ENCODE measurements around the gene ADAMTS16. TPM values are rescaled to one million over a fixed set of nuclear protein-coding genes. Genes with fewer than 3 reads are reported as not detected.

The ADAMTS16 gene
- total RNA-seq, 4 donors from 2014 or later, result 0.27 to 0.94 TPM; not detected in 2

DNA sequence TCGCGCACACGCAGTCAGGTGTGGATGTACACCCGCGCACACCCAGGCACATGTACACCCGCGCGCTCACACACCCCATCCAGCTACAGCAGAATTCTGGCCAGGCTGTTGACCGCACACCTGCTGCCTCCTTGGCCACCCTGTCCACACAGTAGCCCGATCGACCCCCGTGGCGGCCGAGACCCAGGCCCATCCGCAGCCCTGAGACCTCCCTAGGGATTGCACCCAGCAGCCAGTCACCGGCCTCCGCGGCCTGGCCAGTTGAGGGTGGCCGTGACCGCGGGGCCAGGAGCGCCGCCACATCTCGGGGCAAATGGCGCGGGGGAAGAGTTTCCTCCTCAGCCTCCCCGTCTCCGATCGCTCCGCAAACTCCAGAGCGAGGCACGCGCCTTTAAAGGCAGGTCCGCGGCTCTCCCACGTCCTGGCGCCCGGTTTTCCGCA is 774 bp upstream of the ADAMTS16 start:
- peak overlapping the region in 1 of 4 donors; percentile 37 for H3K27ac ChIP-seq
- peaks cover 0 to 24% (median 14%) of the 10 kb centered on the region in 3 donors for H3K4me1 ChIP-seq
- TF ChIP-seq EP300 (IDR thresholded peaks at IDR 0.05) (no peak), POLR2AphosphoS5 (IDR thresholded peaks at IDR 0.05) (no peak), POLR2A (IDR thresholded peaks at IDR 0.05) (no peak)
- TF ChIP-seq, protein P1, sequence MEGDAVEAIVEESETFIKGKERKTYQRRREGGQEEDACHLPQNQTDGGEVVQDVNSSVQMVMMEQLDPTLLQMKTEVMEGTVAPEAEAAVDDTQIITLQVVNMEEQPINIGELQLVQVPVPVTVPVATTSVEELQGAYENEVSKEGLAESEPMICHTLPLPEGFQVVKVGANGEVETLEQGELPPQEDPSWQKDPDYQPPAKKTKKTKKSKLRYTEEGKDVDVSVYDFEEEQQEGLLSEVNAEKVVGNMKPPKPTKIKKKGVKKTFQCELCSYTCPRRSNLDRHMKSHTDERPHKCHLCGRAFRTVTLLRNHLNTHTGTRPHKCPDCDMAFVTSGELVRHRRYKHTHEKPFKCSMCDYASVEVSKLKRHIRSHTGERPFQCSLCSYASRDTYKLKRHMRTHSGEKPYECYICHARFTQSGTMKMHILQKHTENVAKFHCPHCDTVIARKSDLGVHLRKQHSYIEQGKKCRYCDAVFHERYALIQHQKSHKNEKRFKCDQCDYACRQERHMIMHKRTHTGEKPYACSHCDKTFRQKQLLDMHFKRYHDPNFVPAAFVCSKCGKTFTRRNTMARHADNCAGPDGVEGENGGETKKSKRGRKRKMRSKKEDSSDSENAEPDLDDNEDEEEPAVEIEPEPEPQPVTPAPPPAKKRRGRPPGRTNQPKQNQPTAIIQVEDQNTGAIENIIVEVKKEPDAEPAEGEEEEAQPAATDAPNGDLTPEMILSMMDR (IDR thresholded peaks at IDR 0.05), result no peak
- H3K36me3 ChIP-seq, result no peaks in the 10 kb centered on the region
- H3K9me3 ChIP-seq, result no peaks in the 10 kb centered on the region
- peak; percentile 19 for ATAC-seq
- WGBS, 2 donors (ENCODE audit: low coverage in 1 of 2), result 84% methylated on average over 8 of the region's 39 CpGs; no CpG with 5 or more reads in 1 of the 2 donors
- peak overlapping the region in 1 of 2 donors; percentile 44 for H3K4me3 ChIP-seq
- peaks cover 55% of the 10 kb centered on the region for H3K27me3 ChIP-seq

GRCh38 chr5:5140479-5141338 is 579 bp downstream of the ADAMTS16 start:
- ATAC-seq, result no peak
- Histone ChIP-seq H3K4me1 (peaks cover 0 to 24% (median 14%) of the 10 kb centered on the region in 3 donors), H3K27ac (peak overlapping the region in 1 of 4 donors; percentile 37), H3K27me3 (peaks cover 62% of the 10 kb centered on the region), H3K9me3 (no peaks in the 10 kb centered on the region), H3K36me3 (no peaks in the 10 kb centered on the region), H3K4me3 (peak overlapping the region in 1 of 2 donors; percentile 44)
- WGBS, 2 donors (ENCODE audit: low coverage in 1 of 2), result 1 to 3% methylated on average over 16 of the region's 57 CpGs
- TF ChIP-seq, protein P1 (IDR thresholded peaks at IDR 0.05), result no peak
- TF ChIP-seq EP300 (IDR thresholded peaks at IDR 0.05) (no peak), POLR2A (IDR thresholded peaks at IDR 0.05) (no peak), POLR2AphosphoS5 (IDR thresholded peaks at IDR 0.05) (no peak)

DNA sequence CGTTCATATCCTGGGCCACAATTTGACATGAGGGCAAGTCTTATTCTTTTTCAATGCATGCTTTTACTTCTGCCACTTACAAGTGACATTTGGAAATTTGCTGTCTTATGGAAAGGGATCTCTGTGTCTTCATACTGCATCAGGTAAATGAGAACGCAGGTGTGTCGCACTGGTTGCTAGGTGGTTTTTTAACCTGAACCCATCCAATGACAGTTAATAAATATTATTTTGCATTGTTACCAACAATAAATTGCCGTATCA is 1.1 kb downstream of the ADAMTS16 start:
- Histone ChIP-seq H3K4me3 (peak overlapping the region in 1 of 2 donors; percentile 44), H3K27me3 (peaks cover 62% of the 10 kb centered on the region)
- 12 to 24% methylated on average over 4 of the region's 4 CpGs for WGBS, 2 donors (ENCODE audit: low coverage in 1 of 2)

GRCh38 chr5:5141625-5142525 is 1.7 kb downstream of the ADAMTS16 start:
- H3K4me1 ChIP-seq, result peaks cover 0 to 24% (median 14%) of the 10 kb centered on the region in 3 donors
- peaks cover 62% of the 10 kb centered on the region for H3K27me3 ChIP-seq
- peak overlapping the region in 1 of 2 donors; percentile 44 for H3K4me3 ChIP-seq
- no peaks in the 10 kb centered on the region for H3K9me3 ChIP-seq
- H3K27ac ChIP-seq, result no peak overlapping the region
- H3K36me3 ChIP-seq, result no peaks in the 10 kb centered on the region
- no peak for ATAC-seq
- 12 to 28% methylated on average over 4 to 6 of the region's 6 CpGs for WGBS, 2 donors (ENCODE audit: low coverage in 1 of 2)
- TF ChIP-seq POLR2AphosphoS5 (IDR thresholded peaks at IDR 0.05), result no peak
- no peak for TF ChIP-seq POLR2A (IDR thresholded peaks at IDR 0.05)
- TF ChIP-seq, protein P1 (IDR thresholded peaks at IDR 0.05), result peak in 3 of 4 experiments; percentile 71 to 80 (median 72)
- TF ChIP-seq EP300 (IDR thresholded peaks at IDR 0.05), result no peak

More for the DNA sequence above, 1.1 kb downstream of the ADAMTS16 start:
- Histone ChIP-seq H3K36me3 (no peaks in the 10 kb centered on the region), H3K27ac (no peak overlapping the region), H3K4me1 (peaks cover 0 to 24% (median 14%) of the 10 kb centered on the region in 3 donors), H3K9me3 (no peaks in the 10 kb centered on the region)
- no peak for ATAC-seq
- TF ChIP-seq, protein P1 (IDR thresholded peaks at IDR 0.05), result no peak
- TF ChIP-seq POLR2AphosphoS5 (IDR thresholded peaks at IDR 0.05) (no peak), POLR2A (IDR thresholded peaks at IDR 0.05) (no peak), EP300 (IDR thresholded peaks at IDR 0.05) (no peak)
